Lower leg skin (tissue), 4 donors: ENCODE results near the gene TRMT112. TPM values are rescaled to one million over a fixed set of nuclear protein-coding genes. Genes with fewer than 3 reads are reported as not detected.
A peak's percentile ranks its signal among the peaks of the same experiment; 100 is the strongest.

ENCODE experiments used
- DNase-seq, 2 donors: peaks; one replicate each; pipeline ENCODE4 v3.0.0-alpha.2; 2019; ENCODE audit warnings: low spot score in 2 of 2
- H3K4me3 ChIP-seq: fragments of 200-600 bp; sonication (generic); 2 replicates; pipeline ENCODE4 v1.5.1; 2017; ENCODE audit warnings: mild to moderate bottlenecking, low read depth; ENCODE audit not compliant: poor library complexity, severe bottlenecking
- POLR2A ChIP-seq, 2 donors: fragments of 450-650 bp; IDR thresholded peaks; one replicate each; pipeline ENCODE4 v1.6.1; 2016 to 2017; ENCODE audit warnings: antibody characterized with exemption in 2 of 2, mild to moderate bottlenecking in 1 of 2, moderate library complexity in 1 of 2
- WGBS, 2 donors: methylation state at CpG; one replicate each; pipeline ENCODE4 v1.1.5; 2018; 5-methylcytosine and 5-hydroxymethylcytosine counted together
- intact Hi-C: fragments of 100-400 bp; cut with DNase I; formaldehyde crosslinking; loops from one replicate; pipeline ENCODE4 v1.15.0; 2023; ENCODE audit warnings: low total_unique reads
- total RNA-seq, 4 donors: library from RNA; depleted of rRNA; stranded (reverse); fragments of >200 nt; gene quantifications; one replicate each; pipeline ENCODE4 v1.1.0, GENCODE V29; 2016
- TF ChIP-seq, protein P1 (sequence below), 3 donors: fragments of 450-650 bp; IDR thresholded peaks; one replicate each; pipeline ENCODE4 v1.5.1; 2016; ENCODE audit warnings: antibody characterized with exemption in 3 of 3, mild to moderate bottlenecking in 3 of 3, moderate library complexity in 2 of 3

TRMT112 gene
- total RNA-seq, 4 donors from 2014 or later: 199 to 356 (median 255) TPM

DNA sequence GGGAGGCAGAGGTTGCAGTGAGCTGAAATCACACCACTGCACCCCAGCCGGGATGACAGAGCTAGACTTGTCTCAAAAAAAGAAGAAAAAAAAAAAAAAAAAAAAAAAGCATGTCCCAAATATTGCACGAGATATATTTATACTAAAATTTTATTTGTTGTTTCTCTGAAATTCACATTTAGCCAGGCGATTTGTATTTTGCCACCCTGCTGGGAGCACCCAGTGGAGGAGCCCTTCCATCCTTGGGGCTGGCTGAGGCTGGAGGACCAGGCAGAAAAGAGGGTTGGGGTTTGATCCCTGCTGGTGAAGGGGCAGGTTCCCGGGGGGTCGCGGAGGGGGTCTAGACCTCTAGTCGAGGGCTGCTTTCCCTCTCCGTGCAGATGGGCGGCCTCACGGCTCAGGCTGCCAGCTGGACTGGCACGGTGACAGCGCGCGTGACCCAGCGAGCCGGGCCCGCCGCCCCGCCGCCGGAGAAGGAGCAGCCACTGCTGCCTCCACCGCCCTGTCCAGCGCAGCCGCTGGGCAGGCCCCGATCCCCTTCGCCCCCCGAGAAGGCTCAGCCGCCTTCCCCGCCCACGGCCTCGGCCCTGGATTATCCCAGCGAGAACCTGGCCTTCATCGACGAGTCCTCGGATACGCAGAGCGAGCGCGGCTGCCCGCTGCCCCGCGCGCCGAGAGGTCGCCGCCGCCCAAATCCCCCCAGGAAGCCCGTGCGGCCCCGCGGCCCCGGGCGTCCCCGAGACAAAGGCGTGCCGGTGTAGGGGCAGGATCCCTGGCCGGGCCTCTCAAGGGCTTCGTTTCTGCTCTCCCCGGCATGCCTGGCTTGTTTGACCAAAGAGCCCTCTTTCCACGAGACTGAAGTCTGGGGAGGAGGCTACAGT, 18.2 kb downstream of the TRMT112 start:
- 2 to 13% methylated on average over 16 to 45 of the region's 60 CpGs for WGBS, 2 donors
- intact Hi-C loops: no loop called here
- DNase-seq: peak in 1 of 2 donors; percentile 95
- H3K4me3 ChIP-seq: no peak overlapping the region
- TF ChIP-seq, protein P1, sequence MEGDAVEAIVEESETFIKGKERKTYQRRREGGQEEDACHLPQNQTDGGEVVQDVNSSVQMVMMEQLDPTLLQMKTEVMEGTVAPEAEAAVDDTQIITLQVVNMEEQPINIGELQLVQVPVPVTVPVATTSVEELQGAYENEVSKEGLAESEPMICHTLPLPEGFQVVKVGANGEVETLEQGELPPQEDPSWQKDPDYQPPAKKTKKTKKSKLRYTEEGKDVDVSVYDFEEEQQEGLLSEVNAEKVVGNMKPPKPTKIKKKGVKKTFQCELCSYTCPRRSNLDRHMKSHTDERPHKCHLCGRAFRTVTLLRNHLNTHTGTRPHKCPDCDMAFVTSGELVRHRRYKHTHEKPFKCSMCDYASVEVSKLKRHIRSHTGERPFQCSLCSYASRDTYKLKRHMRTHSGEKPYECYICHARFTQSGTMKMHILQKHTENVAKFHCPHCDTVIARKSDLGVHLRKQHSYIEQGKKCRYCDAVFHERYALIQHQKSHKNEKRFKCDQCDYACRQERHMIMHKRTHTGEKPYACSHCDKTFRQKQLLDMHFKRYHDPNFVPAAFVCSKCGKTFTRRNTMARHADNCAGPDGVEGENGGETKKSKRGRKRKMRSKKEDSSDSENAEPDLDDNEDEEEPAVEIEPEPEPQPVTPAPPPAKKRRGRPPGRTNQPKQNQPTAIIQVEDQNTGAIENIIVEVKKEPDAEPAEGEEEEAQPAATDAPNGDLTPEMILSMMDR (IDR thresholded peaks at IDR 0.05): no peak
- TF ChIP-seq POLR2A (IDR thresholded peaks at IDR 0.05): no peak

DNA sequence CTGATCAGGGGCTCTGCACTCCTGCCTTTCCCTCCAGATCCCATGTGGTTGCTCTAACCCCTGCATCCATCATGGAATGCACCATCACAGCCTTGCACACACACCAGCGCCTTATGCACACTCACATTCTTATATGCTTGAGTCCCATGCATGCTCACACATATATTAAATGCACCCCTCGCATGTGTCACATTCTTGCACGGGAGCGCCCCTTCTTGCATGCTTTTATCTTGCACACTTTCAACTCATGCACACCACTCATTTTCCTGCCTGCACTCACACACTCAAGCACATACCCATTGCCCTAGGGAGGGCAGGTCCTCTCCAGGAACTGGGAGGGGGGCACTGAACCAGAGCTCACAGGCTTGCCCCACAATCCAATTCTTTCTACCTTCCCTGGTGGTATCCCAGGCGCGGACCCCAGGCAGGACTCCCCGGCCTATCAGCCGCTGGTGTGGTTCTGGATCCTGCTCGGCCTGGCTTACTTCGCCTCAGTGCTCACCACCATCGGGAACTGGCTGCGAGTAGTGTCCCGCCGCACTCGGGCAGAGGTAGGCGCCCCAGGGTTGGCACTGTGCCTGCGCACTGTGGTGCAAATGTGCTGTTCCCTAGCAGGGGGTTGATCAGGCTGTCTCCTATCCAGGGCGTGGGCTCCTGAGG, 19.5 kb downstream of the TRMT112 start:
- 64 to 68% methylated on average over 18 of the region's 18 CpGs for WGBS, 2 donors
- intact Hi-C loops: no loop called here
- TF ChIP-seq, protein P1 (IDR thresholded peaks at IDR 0.05): no peak
- TF ChIP-seq POLR2A (IDR thresholded peaks at IDR 0.05): no peak
- DNase-seq: no peak
- no peak overlapping the region for H3K4me3 ChIP-seq

DNA sequence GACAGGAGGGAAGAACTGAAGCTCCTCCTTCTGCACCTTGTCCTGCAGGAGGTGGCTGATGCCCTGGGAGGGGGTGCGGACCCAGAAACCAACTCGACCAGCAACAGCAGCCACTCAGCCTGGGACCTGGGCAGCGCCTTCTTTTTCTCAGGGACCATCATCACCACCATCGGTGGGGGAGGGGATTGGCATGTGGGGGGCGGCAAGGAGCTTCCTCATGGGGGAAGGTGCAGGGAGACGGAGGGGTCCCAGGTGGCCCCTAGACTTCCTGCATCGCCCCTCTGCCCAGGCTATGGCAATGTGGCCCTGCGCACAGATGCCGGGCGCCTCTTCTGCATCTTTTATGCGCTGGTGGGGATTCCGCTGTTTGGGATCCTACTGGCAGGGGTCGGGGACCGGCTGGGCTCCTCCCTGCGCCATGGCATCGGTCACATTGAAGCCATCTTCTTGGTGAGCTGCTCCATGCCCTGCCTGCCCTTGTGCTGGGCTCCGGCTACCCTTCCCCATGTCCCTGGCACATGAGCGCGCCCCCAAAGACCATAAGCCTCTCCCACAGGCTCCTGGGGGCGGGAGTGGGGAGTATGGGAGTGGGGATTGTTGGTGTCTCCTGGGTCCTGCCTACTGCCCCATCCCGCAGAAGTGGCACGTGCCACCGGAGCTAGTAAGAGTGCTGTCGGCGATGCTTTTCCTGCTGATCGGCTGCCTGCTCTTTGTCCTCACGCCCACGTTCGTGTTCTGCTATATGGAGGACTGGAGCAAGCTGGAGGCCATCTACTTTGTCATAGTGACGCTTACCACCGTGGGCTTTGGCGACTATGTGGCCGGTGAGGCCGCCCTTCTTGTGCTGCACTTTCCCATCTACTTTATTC, 20.3 kb downstream of the TRMT112 start:
- no peak for DNase-seq
- H3K4me3 ChIP-seq: no peak overlapping the region
- intact Hi-C loops: no loop called here
- 44% methylated on average over 27 to 31 of the region's 34 CpGs for WGBS, 2 donors
- TF ChIP-seq POLR2A (IDR thresholded peaks at IDR 0.05): no peak
- TF ChIP-seq, protein P1 (IDR thresholded peaks at IDR 0.05): no peak

DNA sequence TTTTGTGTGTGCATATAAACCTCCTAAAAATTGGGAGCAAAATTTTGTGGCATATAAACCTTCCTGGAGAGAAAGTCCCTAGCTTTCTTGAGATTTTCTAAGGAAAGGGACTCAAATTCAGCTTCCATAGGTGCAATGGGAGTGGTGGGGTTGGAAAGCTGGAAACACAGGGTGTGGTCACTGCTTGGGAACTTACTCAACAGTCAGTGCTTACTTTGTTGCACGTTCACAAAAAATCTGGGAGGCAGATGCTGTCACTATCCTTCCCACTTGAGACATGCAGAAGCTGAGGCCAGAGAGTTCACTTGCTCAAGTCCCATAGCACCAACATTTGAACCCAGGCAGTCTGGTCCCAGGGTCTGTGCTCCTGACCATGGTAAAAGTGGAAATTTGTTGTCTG, 21.1 kb downstream of the TRMT112 start:
- H3K4me3 ChIP-seq: no peak overlapping the region
- no peak for DNase-seq
- no peak for TF ChIP-seq POLR2A (IDR thresholded peaks at IDR 0.05)
- TF ChIP-seq, protein P1 (IDR thresholded peaks at IDR 0.05): no peak
- intact Hi-C loops: no loop called here
- 20 to 21% methylated on average over 1 of the region's 1 CpG for WGBS, 2 donors

DNA sequence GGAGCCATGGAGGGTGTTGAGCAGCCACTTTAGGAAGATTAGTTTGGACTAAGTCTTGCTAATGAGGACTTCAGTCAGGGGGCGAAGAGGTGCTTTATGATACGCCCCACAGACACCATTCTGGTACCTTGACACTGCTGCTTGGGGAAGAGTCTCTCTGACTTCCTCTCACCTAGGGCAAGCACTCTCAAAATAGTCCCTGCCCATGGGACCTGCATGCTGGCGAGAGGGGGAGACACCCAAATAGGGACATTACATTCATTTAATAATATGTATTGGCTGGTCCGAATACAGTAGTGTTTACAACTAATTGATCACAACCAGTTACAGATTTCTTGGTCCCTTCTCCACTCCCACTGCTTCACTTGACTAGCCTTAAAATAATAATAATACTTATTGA, 21.6 kb downstream of the TRMT112 start:
- DNase-seq: no peak
- no peak overlapping the region for H3K4me3 ChIP-seq
- WGBS, 2 donors: 88 to 94% methylated on average over 4 of the region's 4 CpGs
- TF ChIP-seq, protein P1 (IDR thresholded peaks at IDR 0.05): no peak
- no peak for TF ChIP-seq POLR2A (IDR thresholded peaks at IDR 0.05)
- intact Hi-C loops: no loop called here
